Measurements from ENCODE around the gene RPS14.

- TF ChIP-seq REST (IDR thresholded peaks at IDR 0.05; ENCODE audit: insufficient read depth in 1 of 2, low read depth in 2 of 2, low read length in 2 of 2) (no peak), POLR2AphosphoS5 (IDR thresholded peaks at IDR 0.05; ENCODE audit: low read depth, low read length) (no peak)
These were observed 3.0 kb downstream of the RPS14 start for GRCh38 chr5:150446583-150446982.
